ENCODE data around the gene GALNT1. TPM values are rescaled to one million over a fixed set of nuclear protein-coding genes. Genes with fewer than 3 reads are reported as not detected.

The GALNT1 gene
- total RNA-seq, 1 experiment from 2014 or later = 77.9 TPM

DNA sequence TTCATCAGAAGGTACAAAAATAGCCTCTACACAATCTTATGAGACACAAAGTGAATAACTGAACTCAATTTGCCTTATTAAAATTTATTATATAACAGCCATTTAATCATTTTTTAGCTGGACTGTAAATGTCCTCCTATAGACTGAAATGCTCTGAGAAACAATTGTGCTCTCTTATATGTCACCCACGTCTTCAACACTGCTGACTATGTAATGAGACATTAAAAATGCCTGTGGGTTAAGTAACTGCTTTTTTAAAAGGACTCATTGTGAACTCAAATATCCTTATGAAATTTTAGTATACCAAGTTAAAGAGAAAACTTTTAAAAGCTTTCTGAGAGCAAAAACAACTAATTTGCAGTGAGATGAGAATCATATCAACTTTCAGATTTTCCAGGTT, 10.4 kb upstream of the GALNT1 start:
- H3K27me3 Mint-ChIP-seq (ENCODE audit: low read depth) = no peaks in the 10 kb centered on the region
- Histone ChIP-seq H4K8ac (replicated peaks; ENCODE audit: insufficient read length, low read depth, low read length) (no peak overlapping the region), H4K20me1 (ENCODE audit: control insufficient read depth, insufficient read depth, insufficient read length) (no peaks in the 10 kb centered on the region), H3K14ac (ENCODE audit: insufficient read depth, low read length) (no peak overlapping the region), H3K56ac (ENCODE audit: insufficient read length, low read depth, low read length) (no peak overlapping the region), H4K5ac (ENCODE audit: insufficient read length, low read depth, low read length) (no peak overlapping the region), H3K79me1 (ENCODE audit: insufficient read depth, low read depth, low read length, poor library complexity, severe bottlenecking) (no peaks in the 10 kb centered on the region), H3K27ac (ENCODE audit: insufficient read length, low read depth, low read length) (no peak overlapping the region), H3K9me3 (ENCODE audit: control insufficient read depth, low read depth, low read length) (no peaks in the 10 kb centered on the region), H3K79me2 (ENCODE audit: insufficient read depth, low read length) (no peaks in the 10 kb centered on the region), H3K9ac (ENCODE audit: extremely low read depth, insufficient read length, low read length) (no peak overlapping the region), H2BK20ac (ENCODE audit: low read depth, low read length, poor library complexity, severe bottlenecking) (no peak overlapping the region), H3K4me2 (ENCODE audit: insufficient read depth, insufficient read length, low read length) (no peak overlapping the region), H2AFZ (ENCODE audit: low read length) (no peak overlapping the region), H3K23ac (ENCODE audit: insufficient read length, low read depth, low read length) (no peak overlapping the region), H2BK120ac (ENCODE audit: low read depth, low read length, poor library complexity, severe bottlenecking) (no peak overlapping the region), H3K18ac (ENCODE audit: insufficient read length, low read depth, low read length) (no peak overlapping the region), H2BK12ac (ENCODE audit: insufficient read length, low read depth, low read length) (no peak overlapping the region), H2BK15ac (ENCODE audit: low read depth, low read length) (no peak overlapping the region), H2AK5ac (ENCODE audit: insufficient read length, low read length) (no peak overlapping the region), H3K4me1 (ENCODE audit: insufficient read depth, low read length) (no peaks in the 10 kb centered on the region), H4K91ac (ENCODE audit: insufficient read length, low read depth, low read length) (no peak overlapping the region), H3K23me2 (ENCODE audit: insufficient read length, low read depth, low read length, poor library complexity, severe bottlenecking) (no peaks in the 10 kb centered on the region), H3K27me3 (ENCODE audit: insufficient read depth, low read length) (no peaks in the 10 kb centered on the region), H3K4ac (ENCODE audit: low read depth, low read length) (no peak overlapping the region), H3T11ph (ENCODE audit: low read length) (no peak overlapping the region), H2BK5ac (ENCODE audit: insufficient read length, low read length) (no peak overlapping the region)
- no peak overlapping the region for H3K27ac Mint-ChIP-seq
- H3K4me1 Mint-ChIP-seq = no peaks in the 10 kb centered on the region
- TF ChIP-seq, protein P1, sequence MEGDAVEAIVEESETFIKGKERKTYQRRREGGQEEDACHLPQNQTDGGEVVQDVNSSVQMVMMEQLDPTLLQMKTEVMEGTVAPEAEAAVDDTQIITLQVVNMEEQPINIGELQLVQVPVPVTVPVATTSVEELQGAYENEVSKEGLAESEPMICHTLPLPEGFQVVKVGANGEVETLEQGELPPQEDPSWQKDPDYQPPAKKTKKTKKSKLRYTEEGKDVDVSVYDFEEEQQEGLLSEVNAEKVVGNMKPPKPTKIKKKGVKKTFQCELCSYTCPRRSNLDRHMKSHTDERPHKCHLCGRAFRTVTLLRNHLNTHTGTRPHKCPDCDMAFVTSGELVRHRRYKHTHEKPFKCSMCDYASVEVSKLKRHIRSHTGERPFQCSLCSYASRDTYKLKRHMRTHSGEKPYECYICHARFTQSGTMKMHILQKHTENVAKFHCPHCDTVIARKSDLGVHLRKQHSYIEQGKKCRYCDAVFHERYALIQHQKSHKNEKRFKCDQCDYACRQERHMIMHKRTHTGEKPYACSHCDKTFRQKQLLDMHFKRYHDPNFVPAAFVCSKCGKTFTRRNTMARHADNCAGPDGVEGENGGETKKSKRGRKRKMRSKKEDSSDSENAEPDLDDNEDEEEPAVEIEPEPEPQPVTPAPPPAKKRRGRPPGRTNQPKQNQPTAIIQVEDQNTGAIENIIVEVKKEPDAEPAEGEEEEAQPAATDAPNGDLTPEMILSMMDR (conservative IDR thresholded peaks at IDR 0.05) = no peak
- WGBS (ENCODE audit: extremely low coverage, insufficient read length, low lambda C conversion rate) = no CpG with 5 or more reads among the region's 1 CpG
- H3K36me3 Mint-ChIP-seq (ENCODE audit: insufficient read depth in 1 of 3, low read depth in 3 of 3) = peaks cover under 1 to 6% (median under 1%) of the 10 kb centered on the region in 3 experiments; a peak in 5 of 7 replicates
- H3K9me3 Mint-ChIP-seq = peaks cover 6 to 8% of the 10 kb centered on the region in 2 experiments
- DNase-seq = no peak
- H3K4me3 Mint-ChIP-seq = no peak overlapping the region
